ENCODE results near the gene S100A7A.

S100A7A gene

GRCh38 chr1:153465811-153466636 lies 49.7 kb downstream of the S100A7A start:
- no peak for DNase-seq

- DNase-seq, result no peak
These were observed 50.6 kb downstream of the S100A7A start for GRCh38 chr1:153466908-153467307.

DNA sequence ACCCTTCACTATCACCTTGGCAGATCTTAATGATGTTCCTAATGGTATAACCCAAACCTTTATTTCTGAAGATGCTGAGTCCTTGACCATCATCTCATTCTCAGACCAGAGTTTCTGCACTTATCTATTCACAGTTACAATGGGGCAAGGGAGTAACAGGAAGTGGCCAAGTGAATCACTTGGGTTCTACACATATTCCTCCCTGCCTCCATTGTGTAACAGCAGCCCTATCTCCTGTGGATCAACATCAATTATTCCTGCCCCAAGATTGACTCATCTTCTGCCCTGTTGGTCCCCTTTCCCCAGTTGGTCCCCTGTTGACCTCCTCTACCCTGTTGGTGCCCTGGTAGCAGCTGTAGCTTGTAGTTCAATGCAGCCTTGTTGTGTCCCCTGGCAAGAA lies 54.4 kb downstream of the S100A7A start:
- DNase-seq, result no peak

Data from NCI-H2107 (cell line).